Naive thymus-derived CD4-positive, alpha-beta T cell (primary cell): ENCODE measurements around the gene COA7. TPM values are rescaled to one million over a fixed set of nuclear protein-coding genes. Genes with fewer than 3 reads are reported as not detected.

Source experiments
- ATAC-seq: fragments of 150-1000 bp; cut with Tn5 transposase; 2 replicates; pipeline ENCODE4 v1.10.0; 2021; ENCODE audit warnings: mild to moderate bottlenecking, moderate library complexity
- CTCF ChIA-PET: fragments of 350-600 bp; sonication (Branson Sonifier 250); formaldehyde crosslinking; loops from one replicate; lab custom pipeline; 2021; ENCODE audit warnings: antibody characterized with exemption; lab: Charles Lee
- POLR2A ChIA-PET: fragments of 350-600 bp; sonication (Branson Sonifier 250); formaldehyde crosslinking; loops from one replicate; lab custom pipeline; 2021; ENCODE audit warnings: antibody characterized with exemption, inconsistent platforms; lab: Charles Lee
- DNase-seq, 9 donors: peaks; one replicate each; pipeline versions ENCODE4 v3.0.0 to v3.0.0-alpha.2; 2020 to 2022; ENCODE audit warnings: mixed read lengths in 1 of 9
- H3K27ac ChIP-seq: one replicate; pipeline ENCODE4 v1.7.0; 2013; ENCODE audit warnings: mild to moderate bottlenecking, low read depth, low read length, moderate library complexity
- H3K27me3 ChIP-seq, 2 donors: one replicate each; pipeline ENCODE4 v1.7.0; 2013; ENCODE audit warnings: low read length in 2 of 2, mild to moderate bottlenecking in 2 of 2, moderate library complexity in 2 of 2; ENCODE audit not compliant: control insufficient read depth in 2 of 2, insufficient read depth in 2 of 2
- H3K36me3 ChIP-seq, 3 experiments: 1 replicate in 2 of 3; 2 replicates in 1 of 3; pipeline ENCODE4 v1.7.0; 2013; ENCODE audit warnings: low read length in 3 of 3, mild to moderate bottlenecking in 3 of 3, moderate library complexity in 1 of 3; ENCODE audit not compliant: insufficient read depth in 3 of 3, control insufficient read depth in 2 of 3
- H3K4me1 ChIP-seq, 2 donors: one replicate each; pipeline ENCODE4 v1.7.0; 2013; ENCODE audit warnings: low read length in 2 of 2, mild to moderate bottlenecking in 2 of 2, moderate library complexity in 1 of 2; ENCODE audit not compliant: control insufficient read depth in 2 of 2, insufficient read depth in 2 of 2
- H3K4me3 ChIP-seq: 2 replicates; pipeline ENCODE4 v1.7.0; 2013; ENCODE audit warnings: mild to moderate bottlenecking, low read length
- H3K9me3 ChIP-seq, 3 experiments: 1 replicate in 2 of 3; 2 replicates in 1 of 3; pipeline ENCODE4 v1.7.0; 2013; ENCODE audit warnings: low read length in 3 of 3; ENCODE audit not compliant: control insufficient read depth in 2 of 3
- H3K27ac Mint-ChIP-seq, 9 donors: one replicate each; pipeline ENCODE4 v1.8.0; 2020 to 2022; ENCODE audit warnings: mixed read lengths in 9 of 9, mild to moderate bottlenecking in 8 of 9, moderate library complexity in 5 of 9, inconsistent platforms in 2 of 9
- H3K27me3 Mint-ChIP-seq, 5 donors: one replicate each; pipeline ENCODE4 v1.8.0; 2021 to 2022; ENCODE audit warnings: mixed read lengths in 5 of 5, mild to moderate bottlenecking in 1 of 5
- H3K36me3 Mint-ChIP-seq, 5 donors: one replicate each; pipeline ENCODE4 v1.8.0; 2020 to 2022; ENCODE audit warnings: mixed read lengths in 5 of 5, mild to moderate bottlenecking in 3 of 5, inconsistent platforms in 1 of 5
- H3K4me1 Mint-ChIP-seq, 7 donors: one replicate each; pipeline ENCODE4 v1.8.0; 2020 to 2022; ENCODE audit warnings: mixed read lengths in 7 of 7, mild to moderate bottlenecking in 3 of 7, inconsistent platforms in 1 of 7
- H3K4me3 Mint-ChIP-seq, 10 donors: one replicate each; pipeline ENCODE4 v1.8.0; 2020 to 2022; ENCODE audit warnings: mild to moderate bottlenecking in 10 of 10, mixed read lengths in 10 of 10, moderate library complexity in 6 of 10, inconsistent platforms in 2 of 10
- H3K9me3 Mint-ChIP-seq, 11 donors: one replicate each; pipeline ENCODE4 v1.8.0; 2020 to 2022; ENCODE audit warnings: mixed read lengths in 11 of 11, mild to moderate bottlenecking in 4 of 11, inconsistent platforms in 1 of 11, moderate library complexity in 1 of 11
- intact Hi-C, 2 donors: fragments of 100-400 bp; cut with micrococcal nuclease; formaldehyde crosslinking; loops; one replicate each; pipeline ENCODE4 v1.15.1; 2023
- polyA plus RNA-seq, 2 donors: library from polyadenylated mRNA; unstranded; fragments of 300-500 nt; fragmentation: Illumina TruSeq; gene quantifications; one replicate each; pipeline ENCODE4 v1.2.3, GENCODE V29; 2021
- total RNA-seq, 6 experiments: library from RNA in 5 of 6; stranded (reverse) in 5 of 6; gene quantifications; 1 replicate in 5 of 6; 2 replicates in 1 of 6; pipeline ENCODE4 v1.2.3 and lab custom pipeline; 2021 to 2026

Gene COA7
- total and polyA plus RNA-seq, 7 experiments from 2014 or later = 1.4 to 14.4 (median 3.0) TPM

DNA sequence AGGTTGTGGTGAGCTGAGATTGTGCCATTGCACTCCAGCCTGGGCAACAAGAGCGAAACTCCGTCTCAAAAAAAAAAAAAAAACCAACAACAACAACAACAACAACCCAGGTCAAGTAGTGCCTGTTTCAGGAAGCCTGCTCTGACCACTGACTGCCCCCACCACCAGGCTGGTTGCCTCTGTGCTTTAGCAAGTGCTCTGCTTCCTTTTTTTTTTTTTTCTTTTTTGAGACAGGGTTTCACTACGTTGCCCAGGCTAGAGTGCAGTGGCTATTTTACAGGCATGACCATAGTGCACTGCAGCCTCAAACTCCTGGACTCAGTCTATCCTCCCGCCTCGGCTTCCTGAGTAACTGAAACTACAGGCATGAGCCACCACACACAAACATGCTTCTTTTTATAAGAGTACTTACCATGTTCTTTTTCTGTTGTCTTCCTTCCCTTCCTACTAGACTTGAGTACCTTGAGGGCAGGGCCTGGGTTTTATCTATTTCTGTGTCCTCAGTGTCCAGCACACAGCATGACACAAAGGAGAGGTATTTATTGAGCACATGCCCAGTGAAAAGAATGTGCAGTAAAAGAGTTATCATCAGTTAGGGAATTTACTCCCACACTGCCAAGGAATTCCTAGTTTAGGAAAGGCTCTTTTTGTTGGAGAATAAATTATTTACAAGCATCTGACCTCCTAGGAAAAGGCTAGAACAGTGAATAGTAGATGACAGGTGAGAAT lies 9.9 kb upstream of the COA7 start:
- no peak overlapping the region for H3K4me3 Mint-ChIP-seq
- H3K9me3 Mint-ChIP-seq = peaks cover 0 to 1% (median 0%) of the 10 kb centered on the region in 11 donors
- ChIA-PET CTCF (no interaction called here), POLR2A (no interaction called here)
- no peak overlapping the region for H3K27ac Mint-ChIP-seq
- no peak overlapping the region for H3K27ac ChIP-seq
- no peaks in the 10 kb centered on the region for H3K9me3 ChIP-seq
- H3K27me3 ChIP-seq = no peaks in the 10 kb centered on the region
- ATAC-seq (no peak), DNase-seq (no peak)
- H3K36me3 ChIP-seq = no peaks in the 10 kb centered on the region
- peaks cover 0 to 17% (median 0%) of the 10 kb centered on the region in 5 donors for H3K27me3 Mint-ChIP-seq
- H3K4me3 ChIP-seq = no peak overlapping the region
- H3K4me1 Mint-ChIP-seq = peaks cover 6 to 17% (median 11%) of the 10 kb centered on the region in 7 donors
- no peaks in the 10 kb centered on the region for H3K36me3 Mint-ChIP-seq
- H3K4me1 ChIP-seq = peaks cover 6% of the 10 kb centered on the region in 2 donors
- intact Hi-C loops = loop anchor here in 1 of 2 donors (10.0 kb wide), 1 partner anchor 617 kb away; the partner anchor contains the start of gene LRP8

DNA sequence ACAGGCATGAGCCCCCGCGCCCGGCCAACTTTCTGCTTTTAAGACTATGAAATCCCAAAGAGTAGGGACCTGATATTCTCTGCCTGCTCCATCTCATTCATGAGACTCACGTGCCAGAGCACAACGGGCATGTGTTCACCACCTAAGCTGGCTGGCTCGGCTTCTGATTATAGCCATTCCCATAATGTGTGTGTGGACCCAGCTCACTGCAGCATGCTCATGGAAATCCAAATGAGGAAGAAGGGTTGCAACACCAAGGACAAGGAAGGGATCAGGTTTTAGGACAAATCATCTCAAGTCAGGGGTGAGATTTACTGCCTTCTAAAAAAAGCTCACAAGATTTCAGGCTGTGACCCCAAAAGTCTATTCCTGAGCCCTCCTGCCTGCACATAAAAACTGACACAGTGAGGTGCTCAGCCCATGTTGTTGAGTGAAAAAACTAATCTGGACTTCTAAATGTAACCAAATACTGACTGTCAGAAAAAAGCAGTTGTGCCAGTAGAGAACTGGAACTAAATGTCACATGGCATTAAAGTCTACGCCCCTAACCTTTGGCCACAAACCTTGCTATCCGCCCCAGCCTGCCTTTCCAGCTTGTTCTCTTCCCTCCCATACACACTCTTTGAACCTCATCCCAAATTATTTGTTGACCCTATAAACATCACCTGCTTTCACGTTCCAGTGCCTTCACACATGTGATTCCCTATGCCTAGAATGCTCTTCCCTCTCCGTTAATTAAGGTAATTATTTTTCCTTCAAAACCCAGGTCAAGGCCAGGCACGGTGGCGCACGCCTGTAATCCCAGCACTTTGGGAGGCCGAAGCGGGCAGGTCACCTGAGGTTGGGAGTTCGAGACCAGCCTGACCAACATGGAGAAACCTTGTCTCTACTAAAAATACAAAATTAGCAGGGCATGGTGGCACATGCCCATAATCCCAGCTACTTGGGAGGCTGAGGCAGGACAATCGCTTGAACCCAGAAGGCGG lies 9.1 kb upstream of the COA7 start:
- Mint-ChIP-seq H3K27ac (no peak overlapping the region), H3K9me3 (peaks cover 0 to 1% (median 0%) of the 10 kb centered on the region in 11 donors)

DNA sequence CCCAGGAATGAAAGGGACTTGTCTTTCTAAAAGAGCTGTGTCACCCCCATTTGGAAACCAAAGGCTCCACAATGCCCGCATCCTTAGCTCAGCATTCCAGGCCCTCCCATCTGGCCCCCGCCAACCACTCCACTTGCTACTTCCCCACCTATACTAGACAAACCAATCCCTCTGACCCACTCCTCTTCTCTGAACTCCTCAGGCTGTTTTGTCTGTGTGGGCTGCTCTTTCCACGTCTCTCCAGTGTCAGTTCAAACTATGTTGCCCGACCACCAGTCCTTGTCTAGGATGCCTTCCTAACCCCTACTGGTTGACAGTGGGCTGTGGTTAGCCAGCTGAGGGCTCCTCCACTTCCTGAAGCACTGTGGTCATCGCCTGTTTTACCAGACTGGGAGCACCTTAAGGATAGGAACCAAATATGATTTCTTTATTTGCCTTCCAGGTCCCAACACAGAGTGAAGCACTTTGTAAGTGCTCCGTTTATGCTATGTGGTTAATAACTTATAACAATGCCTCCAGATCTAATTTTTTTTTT lies 8.1 kb upstream of the COA7 start:
- Mint-ChIP-seq H3K27me3 (peaks cover 0 to 13% (median 0%) of the 10 kb centered on the region in 5 donors), H3K27ac (peak overlapping the region in 1 of 9 donors; percentile 5), H3K4me1 (peaks cover 17 to 34% (median 21%) of the 10 kb centered on the region in 7 donors), H3K36me3 (no peaks in the 10 kb centered on the region), H3K9me3 (peaks cover 0 to 1% (median 0%) of the 10 kb centered on the region in 11 donors), H3K4me3 (no peak overlapping the region)
- DNase-seq (no peak), ATAC-seq (no peak)
- H3K4me3 ChIP-seq = no peak overlapping the region
- intact Hi-C loops = loop anchor here in 1 of 2 donors (10.0 kb wide), 1 partner anchor 619 kb away; the partner anchor contains the start of gene LRP8
- no peaks in the 10 kb centered on the region for H3K36me3 ChIP-seq
- H3K4me1 ChIP-seq = peaks cover 6% of the 10 kb centered on the region in 2 donors
- H3K27me3 ChIP-seq = no peaks in the 10 kb centered on the region
- ChIA-PET POLR2A (interaction anchor here (1.6 kb wide), 1 partner anchor 21 kb away, joined by 4 read pairs; no protein-coding TSS in a partner anchor), CTCF (interaction anchor here (0.7 kb wide), 1 partner anchor 216 kb away, joined by 3 read pairs; the partner anchor contains the start of gene ECHDC2)
- H3K27ac ChIP-seq = no peak overlapping the region
- H3K9me3 ChIP-seq = no peaks in the 10 kb centered on the region

More for the DNA sequence above, 9.1 kb upstream of the COA7 start:
- ChIA-PET CTCF (interaction anchor here (0.7 kb wide), 1 partner anchor 215 kb away, joined by 3 read pairs; the partner anchor contains the start of gene ECHDC2), POLR2A (interaction anchor here (0.6 to 1.6 kb wide), 2 partner anchors 20 to 821 kb away, joined by 4 read pairs; no protein-coding TSS in a partner anchor)
- no peaks in the 10 kb centered on the region for H3K9me3 ChIP-seq
- H3K4me3 ChIP-seq = no peak overlapping the region
- H3K4me1 Mint-ChIP-seq = peaks cover 12 to 26% (median 18%) of the 10 kb centered on the region in 7 donors
- H3K36me3 ChIP-seq = no peaks in the 10 kb centered on the region
- no peaks in the 10 kb centered on the region for H3K27me3 ChIP-seq
- H3K4me3 Mint-ChIP-seq = no peak overlapping the region
- ATAC-seq (no peak), DNase-seq (no peak)
- H3K27ac ChIP-seq = no peak overlapping the region
- peaks cover 0 to 17% (median 0%) of the 10 kb centered on the region in 5 donors for H3K27me3 Mint-ChIP-seq
- intact Hi-C loops = loop anchor here in 1 of 2 donors (10.0 kb wide), 1 partner anchor 618 kb away; the partner anchor contains the start of gene LRP8
- peaks cover 6% of the 10 kb centered on the region in 2 donors for H3K4me1 ChIP-seq
- no peaks in the 10 kb centered on the region for H3K36me3 Mint-ChIP-seq

DNA sequence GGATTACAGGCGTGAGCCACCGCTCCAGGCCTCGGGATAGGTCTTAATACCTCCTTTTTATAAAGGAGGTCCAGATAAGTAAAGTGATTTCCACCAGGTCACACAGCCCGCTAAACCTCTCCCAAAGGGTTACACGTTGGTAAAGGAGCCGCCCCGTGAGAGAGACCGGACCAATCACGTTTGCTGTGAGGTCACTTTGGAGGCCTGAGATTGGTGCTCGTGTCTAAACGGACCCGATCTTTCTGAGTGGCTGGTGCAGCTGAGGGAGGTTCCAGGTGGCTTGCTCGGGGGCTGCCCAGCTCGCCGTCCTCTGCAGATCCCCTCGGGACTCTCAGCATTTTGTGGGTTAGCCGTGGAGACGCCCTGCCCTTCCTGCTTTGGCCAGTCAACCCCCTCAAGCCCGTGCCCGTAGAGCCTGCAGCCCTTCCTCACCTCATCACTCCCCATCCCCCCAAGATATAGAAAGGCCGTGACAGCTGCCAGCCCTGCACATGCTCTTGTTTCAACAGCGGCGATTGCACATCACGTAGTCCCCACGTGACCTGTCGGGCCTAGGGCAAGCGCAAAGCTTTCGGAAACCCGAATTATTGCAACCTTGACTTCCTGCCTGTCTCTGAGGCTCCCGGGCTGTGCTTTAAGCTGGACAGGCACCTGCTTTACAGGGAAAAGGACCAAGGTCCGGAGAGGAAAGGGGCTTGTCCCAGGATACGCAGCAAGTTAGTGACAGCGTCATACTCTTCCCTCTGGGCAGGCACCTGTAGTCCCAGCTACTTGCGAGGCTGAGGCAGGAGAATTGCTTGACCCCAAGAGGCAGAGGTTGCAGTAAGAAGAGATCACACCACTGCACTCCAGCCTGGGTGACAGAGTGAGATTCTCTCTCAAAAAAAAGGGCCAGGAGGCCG lies 5.0 kb upstream of the COA7 start:
- H3K27ac ChIP-seq = peak overlapping the region; percentile 83
- intact Hi-C loops = loop anchor here (1.0 to 10.0 kb wide), 10 partner anchors 17 to 622 kb away; partner anchors contain the start of genes ZYG11B (in 2 of the 2), CC2D1B (in 1 of the 2), ECHDC2 (in 1 of the 2) and LRP8 (in 1 of the 2)
- H3K27me3 ChIP-seq = no peaks in the 10 kb centered on the region
- no peaks in the 10 kb centered on the region for H3K9me3 ChIP-seq
- H3K4me1 ChIP-seq = peaks cover 6% of the 10 kb centered on the region in 2 donors
- Mint-ChIP-seq H3K27me3 (peaks cover 0 to 12% (median 0%) of the 10 kb centered on the region in 5 donors), H3K4me3 (peak overlapping the region; percentile 75 to 96 (median 92)), H3K27ac (peak overlapping the region; percentile 97 to 99 (median 99)), H3K36me3 (no peaks in the 10 kb centered on the region), H3K9me3 (no peaks in the 10 kb centered on the region), H3K4me1 (peaks cover 21 to 46% (median 32%) of the 10 kb centered on the region in 7 donors)
- ChIA-PET POLR2A (interaction anchor here (0.6 to 2.3 kb wide), 11 partner anchors 10 to 670 kb away, joined by 3 to 26 read pairs (median 4); partner anchors contain the start of genes CC2D1B, ECHDC2, TUT4 and ZYG11B), CTCF (interaction anchor here (0.6 to 1.3 kb wide), 5 partner anchors 17 to 164 kb away, joined by 3 to 5 read pairs (median 3); partner anchors contain the start of gene ZYG11B)
- peak overlapping the region; percentile 52 for H3K4me3 ChIP-seq
- DNase-seq (peak; percentile 62 to 89 (median 83)), ATAC-seq (peak; percentile 95)
- H3K36me3 ChIP-seq = no peaks in the 10 kb centered on the region

DNA sequence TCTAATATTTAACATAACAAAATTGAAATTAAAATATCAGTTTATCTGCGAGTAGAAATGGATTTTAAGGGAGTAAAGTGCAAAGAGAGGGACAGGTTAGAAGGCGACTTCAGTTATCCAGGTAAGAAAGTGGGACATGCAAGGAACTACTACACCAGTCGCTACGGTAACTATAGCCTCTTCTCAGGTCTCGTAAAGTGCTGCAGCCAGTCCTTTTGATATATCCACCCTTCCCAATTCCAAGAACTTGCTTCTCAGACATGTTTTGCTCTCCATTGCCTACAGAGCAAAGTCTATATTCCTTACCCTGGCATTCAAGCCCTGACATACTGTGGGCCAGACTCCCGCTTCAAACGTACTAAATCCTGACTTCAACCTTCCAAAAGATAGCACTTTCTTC lies 2.5 kb downstream of the COA7 start:
- no peak for ATAC-seq
- H3K27me3 ChIP-seq = no peaks in the 10 kb centered on the region
- no peaks in the 10 kb centered on the region for H3K9me3 ChIP-seq
- Mint-ChIP-seq H3K4me3 (peak overlapping the region in 5 of 10 donors; percentile 7 to 59 (median 15)), H3K27me3 (peaks cover 0 to 3% (median 0%) of the 10 kb centered on the region in 5 donors), H3K27ac (peak overlapping the region in 1 of 9 donors; percentile 4), H3K9me3 (no peaks in the 10 kb centered on the region), H3K36me3 (peaks cover 6 to 20% (median 17%) of the 10 kb centered on the region in 5 donors), H3K4me1 (peaks cover 12 to 42% (median 16%) of the 10 kb centered on the region in 7 donors)
- intact Hi-C loops = loop anchor here in 1 of 2 donors (1.0 kb wide), 1 partner anchor 275 kb away; no protein-coding TSS in a partner anchor
- CTCF ChIA-PET = no interaction called here
- peaks cover 0 to 14% (median 0%) of the 10 kb centered on the region in 3 experiments for H3K36me3 ChIP-seq
- no peak for DNase-seq
- H3K4me3 ChIP-seq = no peak overlapping the region
- no peak overlapping the region for H3K27ac ChIP-seq
- POLR2A ChIA-PET = no interaction called here
- no peaks in the 10 kb centered on the region for H3K4me1 ChIP-seq
